ENCODE measurements around the gene MAN1C1. TPM values are rescaled to one million over a fixed set of nuclear protein-coding genes. Genes with fewer than 3 reads are reported as not detected.

Gene MAN1C1
- polyA plus RNA-seq, 1 donor from 2014 or later = 1.3 TPM

GRCh38 chr1:25631750-25632485 is 15.3 kb downstream of the MAN1C1 start:
- H3K4me2 ChIP-seq (ENCODE audit: low read length) = no peak overlapping the region
- H3K79me2 ChIP-seq (replicated peaks; ENCODE audit: insufficient read depth, low read length) = no peaks in the 10 kb centered on the region
- no peaks in the 10 kb centered on the region for H3K36me3 ChIP-seq (ENCODE audit: insufficient read depth, low read length)
- H3F3A ChIP-seq (ENCODE audit: insufficient read depth, low read length, poor library complexity, severe bottlenecking) = no peaks in the 10 kb centered on the region
- no peak overlapping the region for H2AFZ ChIP-seq (ENCODE audit: low read depth, low read length)
- H3K9me2 ChIP-seq (ENCODE audit: insufficient read depth, low read length) = no peaks in the 10 kb centered on the region
- no peak overlapping the region for H3K27ac ChIP-seq (ENCODE audit: low read length)
- H3K9me3 ChIP-seq (ENCODE audit: low read length) = no peaks in the 10 kb centered on the region
- H3K9ac ChIP-seq (ENCODE audit: low read length) = no peak overlapping the region
- H3K4me3 ChIP-seq (ENCODE audit: low read length) = no peak overlapping the region
- TF ChIP-seq REST (IDR thresholded peaks at IDR 0.05; ENCODE audit: borderline replicate concordance) (no peak), MXI1 (conservative IDR thresholded peaks at IDR 0.05; ENCODE audit: poor library complexity, severe bottlenecking) (no peak), EP300 (conservative IDR thresholded peaks at IDR 0.05; ENCODE audit: poor library complexity, severe bottlenecking) (no peak), CTCF (IDR thresholded peaks at IDR 0.05; ENCODE audit: poor library complexity, severe bottlenecking) (no peak), RAD21 (conservative IDR thresholded peaks at IDR 0.05) (no peak), POLR2AphosphoS5 (IDR thresholded peaks at IDR 0.05) (no peak), TAF1 (IDR thresholded peaks at IDR 0.05; ENCODE audit: low read depth) (no peak)
- H4K20me1 ChIP-seq (ENCODE audit: insufficient read depth) = no peaks in the 10 kb centered on the region
- H3K27me3 ChIP-seq (ENCODE audit: insufficient read depth, low read depth, low read length) = no peaks in the 10 kb centered on the region

- Histone ChIP-seq H3K4me2 (ENCODE audit: low read length) (no peak overlapping the region), H3K9ac (ENCODE audit: low read length) (no peak overlapping the region), H3K27me3 (ENCODE audit: insufficient read depth, low read depth, low read length) (no peaks in the 10 kb centered on the region), H3K9me3 (ENCODE audit: low read length) (peaks cover 5% of the 10 kb centered on the region), H3K79me2 (replicated peaks; ENCODE audit: insufficient read depth, low read length) (no peaks in the 10 kb centered on the region), H4K20me1 (ENCODE audit: insufficient read depth) (no peaks in the 10 kb centered on the region), H3F3A (ENCODE audit: insufficient read depth, low read length, poor library complexity, severe bottlenecking) (no peaks in the 10 kb centered on the region), H3K36me3 (ENCODE audit: insufficient read depth, low read length) (no peaks in the 10 kb centered on the region), H3K4me3 (ENCODE audit: low read length) (no peak overlapping the region), H2AFZ (ENCODE audit: low read depth, low read length) (no peak overlapping the region), H3K9me2 (ENCODE audit: insufficient read depth, low read length) (no peaks in the 10 kb centered on the region), H3K27ac (ENCODE audit: low read length) (no peak overlapping the region)
- TF ChIP-seq MXI1 (conservative IDR thresholded peaks at IDR 0.05; ENCODE audit: poor library complexity, severe bottlenecking) (no peak), EP300 (conservative IDR thresholded peaks at IDR 0.05; ENCODE audit: poor library complexity, severe bottlenecking) (no peak), REST (IDR thresholded peaks at IDR 0.05; ENCODE audit: borderline replicate concordance) (no peak)
These were observed 17.5 kb downstream of the MAN1C1 start for GRCh38 chr1:25634066-25634465.
